OCI-LY7 (cell line): ENCODE results near the gene MGST2.

ENCODE experiments used
- EZH2phosphoT487 ChIP-seq: fragments of 200-600 bp; sonication (generic); IDR thresholded peaks from 2 replicates; pipeline ENCODE4 v1.6.1; 2018; ENCODE audit warnings: low read depth, borderline replicate concordance, mild to moderate bottlenecking, mixed run types, antibody characterized with exemption, low read length, moderate library complexity, mixed read lengths
- TF ChIP-seq, protein P1 (sequence below): fragments of 200-600 bp; sonication (generic); conservative IDR thresholded peaks from 2 replicates; pipeline ENCODE4 v1.5.1; 2014; ENCODE audit warnings: mild to moderate bottlenecking, antibody characterized with exemption, low read length, moderate library complexity, mixed read lengths

DNA sequence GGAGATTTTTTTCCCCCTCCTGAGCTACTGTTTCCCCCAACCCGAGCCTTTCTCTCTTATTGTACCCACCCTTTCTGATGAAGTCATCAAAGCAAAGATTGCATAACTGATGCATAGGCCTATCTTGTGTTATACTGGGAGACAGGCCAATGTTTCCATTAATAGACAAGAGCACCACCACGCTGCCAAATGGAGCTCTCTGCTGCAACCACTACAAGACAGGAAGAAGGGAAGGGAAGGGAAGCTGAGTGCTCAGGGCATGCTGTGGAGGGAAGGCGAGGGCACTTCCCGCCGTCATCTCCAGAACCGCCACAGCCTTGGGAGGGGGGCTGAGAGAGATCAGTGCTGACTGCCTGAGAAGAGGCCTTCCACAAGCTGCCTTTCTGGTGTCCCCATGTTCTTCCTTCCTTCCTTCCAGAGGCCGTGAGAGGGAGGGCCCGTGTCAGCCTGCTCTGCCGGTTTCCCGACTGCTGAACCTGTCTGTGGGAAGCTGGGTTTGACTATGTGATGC, 75.0 kb downstream of the MGST2 start:
- TF ChIP-seq, protein P1, sequence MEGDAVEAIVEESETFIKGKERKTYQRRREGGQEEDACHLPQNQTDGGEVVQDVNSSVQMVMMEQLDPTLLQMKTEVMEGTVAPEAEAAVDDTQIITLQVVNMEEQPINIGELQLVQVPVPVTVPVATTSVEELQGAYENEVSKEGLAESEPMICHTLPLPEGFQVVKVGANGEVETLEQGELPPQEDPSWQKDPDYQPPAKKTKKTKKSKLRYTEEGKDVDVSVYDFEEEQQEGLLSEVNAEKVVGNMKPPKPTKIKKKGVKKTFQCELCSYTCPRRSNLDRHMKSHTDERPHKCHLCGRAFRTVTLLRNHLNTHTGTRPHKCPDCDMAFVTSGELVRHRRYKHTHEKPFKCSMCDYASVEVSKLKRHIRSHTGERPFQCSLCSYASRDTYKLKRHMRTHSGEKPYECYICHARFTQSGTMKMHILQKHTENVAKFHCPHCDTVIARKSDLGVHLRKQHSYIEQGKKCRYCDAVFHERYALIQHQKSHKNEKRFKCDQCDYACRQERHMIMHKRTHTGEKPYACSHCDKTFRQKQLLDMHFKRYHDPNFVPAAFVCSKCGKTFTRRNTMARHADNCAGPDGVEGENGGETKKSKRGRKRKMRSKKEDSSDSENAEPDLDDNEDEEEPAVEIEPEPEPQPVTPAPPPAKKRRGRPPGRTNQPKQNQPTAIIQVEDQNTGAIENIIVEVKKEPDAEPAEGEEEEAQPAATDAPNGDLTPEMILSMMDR: no peak
- TF ChIP-seq EZH2phosphoT487: no peak
